HEK293T (cell line): Measurements from ENCODE around the gene CCND2.

Source experiments
- CTCF ChIA-PET: fragments of 350-600 bp; formaldehyde crosslinking; extraction: SDS; loops from one replicate; lab custom pipeline; 2021; ENCODE audit warnings: antibody characterized with exemption, inconsistent platforms; lab: Yijun Ruan, JAX
- POLR2A ChIA-PET: fragments of 350-600 bp; formaldehyde crosslinking; extraction: SDS; loops from one replicate; lab custom pipeline; 2020; ENCODE audit warnings: antibody characterized with exemption, inconsistent platforms; lab: Yijun Ruan, JAX
- DNase-seq: peaks from one replicate; pipeline ENCODE4 v3.0.0; 2012; ENCODE audit warnings: mixed read lengths; ENCODE audit errors: extremely low spot score
- ARNT ChIP-seq: fragments of 450-650 bp; IDR thresholded peaks from 2 replicates; pipeline ENCODE4 v1.6.1; 2017; ENCODE audit warnings: mild to moderate bottlenecking
- BHLHE40 ChIP-seq: fragments of 450-650 bp; IDR thresholded peaks from 2 replicates; pipeline ENCODE4 v1.6.1; 2016; ENCODE audit warnings: mild to moderate bottlenecking, moderate library complexity, borderline replicate concordance
- CTBP1 ChIP-seq: fragments of 450-650 bp; IDR thresholded peaks from 2 replicates; pipeline ENCODE4 v1.6.1; 2016; ENCODE audit warnings: borderline replicate concordance
- ELF4 ChIP-seq: fragments of 450-650 bp; IDR thresholded peaks from 2 replicates; pipeline ENCODE4 v1.6.1; 2017; ENCODE audit warnings: antibody characterized with exemption
- FOXA1 ChIP-seq: fragments of 450-650 bp; IDR thresholded peaks from 2 replicates; pipeline ENCODE4 v1.6.1; 2016; ENCODE audit warnings: mild to moderate bottlenecking
- FOXK2 ChIP-seq: fragments of 450-650 bp; IDR thresholded peaks from 2 replicates; pipeline ENCODE4 v1.6.1; 2016; ENCODE audit warnings: mild to moderate bottlenecking
- FOXM1 ChIP-seq: fragments of 450-650 bp; IDR thresholded peaks from 2 replicates; pipeline ENCODE4 v1.6.1; 2017; ENCODE audit warnings: mild to moderate bottlenecking, borderline replicate concordance
- HDGF ChIP-seq: fragments of 450-650 bp; IDR thresholded peaks from 2 replicates; pipeline ENCODE4 v1.6.1; 2017; ENCODE audit warnings: antibody characterized with exemption, borderline replicate concordance
- L3MBTL2 ChIP-seq: fragments of 450-650 bp; conservative IDR thresholded peaks from 2 replicates; pipeline ENCODE4 v1.6.1; 2016; ENCODE audit warnings: mild to moderate bottlenecking
- LEF1 ChIP-seq: fragments of 450-650 bp; IDR thresholded peaks from 2 replicates; pipeline ENCODE4 v1.6.1; 2017; ENCODE audit warnings: mild to moderate bottlenecking, borderline replicate concordance
- NFRKB ChIP-seq: fragments of 450-650 bp; IDR thresholded peaks from 2 replicates; pipeline ENCODE4 v1.6.1; 2016; ENCODE audit warnings: mild to moderate bottlenecking, moderate library complexity
- SP1 ChIP-seq: fragments of 450-650 bp; IDR thresholded peaks from 2 replicates; pipeline ENCODE4 v1.6.1; 2017
- SUZ12 ChIP-seq: fragments of 450-650 bp; IDR thresholded peaks from 2 replicates; pipeline ENCODE4 v1.6.1; 2016; ENCODE audit warnings: mild to moderate bottlenecking
- TARDBP ChIP-seq: fragments of 450-650 bp; IDR thresholded peaks from 2 replicates; pipeline ENCODE4 v1.6.1; 2016
- ZNF384 ChIP-seq: fragments of 450-650 bp; IDR thresholded peaks from 2 replicates; pipeline ENCODE4 v1.6.1; 2016
- TF ChIP-seq, protein P1 (sequence below): fragments of 450-650 bp; IDR thresholded peaks from 2 replicates; pipeline ENCODE4 v1.6.1; 2016

Gene CCND2

DNA sequence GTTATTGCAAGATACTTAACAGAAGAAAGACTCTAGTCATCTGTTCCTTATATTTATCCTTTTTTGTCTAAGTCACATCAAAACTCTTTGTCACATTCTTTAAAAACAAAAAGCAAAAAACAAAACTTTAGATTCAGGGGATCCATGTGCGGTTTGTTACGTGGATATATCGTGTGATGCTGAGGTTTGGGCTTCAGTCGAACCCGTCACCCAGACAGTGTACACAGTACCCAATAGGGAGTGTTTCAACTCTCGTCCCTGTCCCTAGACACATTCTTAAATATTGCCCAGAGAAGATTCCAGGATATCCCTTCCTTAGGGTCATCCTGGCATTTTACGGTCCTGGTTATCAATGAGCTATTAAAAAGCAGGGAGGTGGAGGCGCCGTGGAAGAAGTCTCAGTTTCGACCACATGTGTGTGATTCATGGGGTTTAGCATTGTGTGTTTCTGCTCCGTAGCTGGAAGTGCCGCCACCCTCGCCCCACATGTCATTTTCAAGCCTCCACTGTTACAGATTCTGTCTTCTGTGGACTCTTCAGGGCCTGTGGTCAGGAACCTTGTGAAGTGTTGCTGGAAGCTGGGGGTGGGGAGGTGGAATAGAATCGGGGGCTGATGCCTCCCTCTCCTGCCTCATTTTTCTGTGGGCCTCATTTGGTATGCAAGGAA, 19.9 kb downstream of the CCND2 start:
- ChIA-PET POLR2A (interaction anchor here (1.3 kb wide), 1 partner anchor 17 kb away, joined by 4 read pairs; no protein-coding TSS in a partner anchor), CTCF (no interaction called here)
- TF ChIP-seq FOXM1 (no peak), CTBP1 (no peak)
- no peak for DNase-seq

DNA sequence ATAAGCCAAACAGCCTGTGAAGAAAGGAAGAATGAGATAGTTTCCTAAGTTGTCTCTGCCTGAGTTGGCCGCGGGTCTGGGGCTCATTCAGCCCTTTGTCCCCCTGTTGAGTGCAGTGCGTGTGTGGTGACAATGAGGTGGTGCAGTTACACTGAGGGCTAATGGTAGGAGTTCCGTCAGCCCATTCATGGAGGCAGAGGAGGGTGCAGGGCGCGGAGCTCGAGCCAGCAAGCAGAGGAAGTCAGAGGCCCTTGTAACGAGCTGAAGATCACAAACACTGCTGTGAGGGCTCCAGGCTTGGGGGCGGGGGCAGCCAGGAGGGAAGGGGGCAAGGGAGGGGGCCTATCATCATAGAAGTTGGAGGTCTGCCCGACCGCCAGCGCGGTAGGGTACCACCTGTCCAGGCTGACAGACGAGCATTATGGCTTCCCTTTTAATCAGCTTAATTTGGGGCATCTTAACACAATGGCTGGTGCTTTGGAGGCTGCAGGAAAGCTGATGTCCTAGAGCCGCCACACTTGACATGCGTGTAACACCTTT, 20.5 kb downstream of the CCND2 start:
- ChIA-PET CTCF (interaction anchor here (1.8 kb wide), 1 partner anchor 13 kb away, joined by 3 read pairs; no protein-coding TSS in a partner anchor), POLR2A (interaction anchor here (1.3 kb wide), 1 partner anchor 17 kb away, joined by 4 read pairs; no protein-coding TSS in a partner anchor)
- no peak for TF ChIP-seq FOXM1
- no peak for TF ChIP-seq BHLHE40
- TF ChIP-seq NFRKB, result no peak
- no peak for TF ChIP-seq ZNF384
- no peak for TF ChIP-seq FOXK2
- TF ChIP-seq, protein P1, sequence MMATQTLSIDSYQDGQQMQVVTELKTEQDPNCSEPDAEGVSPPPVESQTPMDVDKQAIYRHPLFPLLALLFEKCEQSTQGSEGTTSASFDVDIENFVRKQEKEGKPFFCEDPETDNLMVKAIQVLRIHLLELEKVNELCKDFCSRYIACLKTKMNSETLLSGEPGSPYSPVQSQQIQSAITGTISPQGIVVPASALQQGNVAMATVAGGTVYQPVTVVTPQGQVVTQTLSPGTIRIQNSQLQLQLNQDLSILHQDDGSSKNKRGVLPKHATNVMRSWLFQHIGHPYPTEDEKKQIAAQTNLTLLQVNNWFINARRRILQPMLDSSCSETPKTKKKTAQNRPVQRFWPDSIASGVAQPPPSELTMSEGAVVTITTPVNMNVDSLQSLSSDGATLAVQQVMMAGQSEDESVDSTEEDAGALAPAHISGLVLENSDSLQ, result no peak
- no peak for TF ChIP-seq ELF4
- no peak for TF ChIP-seq SP1
- no peak for TF ChIP-seq TARDBP
- TF ChIP-seq CTBP1, result no peak
- TF ChIP-seq HDGF, result no peak
- TF ChIP-seq ARNT, result no peak
- no peak for TF ChIP-seq SUZ12
- no peak for TF ChIP-seq L3MBTL2
- TF ChIP-seq LEF1, result no peak
- no peak for DNase-seq

DNA sequence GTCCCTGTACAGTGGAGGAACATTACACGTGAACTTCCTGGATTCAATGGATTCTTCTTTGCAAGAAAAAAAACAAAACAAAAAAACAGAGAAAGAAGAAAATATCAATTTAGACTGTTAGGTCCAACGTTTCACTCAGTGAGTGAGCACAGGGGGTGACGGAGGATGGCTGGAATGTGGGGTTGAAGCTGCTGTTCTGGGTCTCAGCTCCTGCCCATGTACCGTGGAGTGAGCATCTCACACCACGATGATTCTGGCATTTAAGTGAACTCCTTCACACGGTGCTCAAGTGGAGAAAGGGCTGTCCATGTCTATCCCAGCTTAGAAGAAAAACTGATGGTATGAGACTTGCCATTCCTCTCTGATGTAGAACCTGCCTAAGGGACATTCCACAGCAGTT, 23.2 kb downstream of the CCND2 start:
- ChIA-PET CTCF (no interaction called here), POLR2A (interaction anchor here (0.9 kb wide), 1 partner anchor 8 kb away, joined by 3 read pairs; no protein-coding TSS in a partner anchor)
- DNase-seq, result no peak
- TF ChIP-seq FOXM1 (no peak), LEF1 (no peak), SUZ12 (no peak), NFRKB (no peak), L3MBTL2 (no peak), HDGF (no peak), ZNF384 (no peak), TARDBP (no peak), FOXA1 (no peak), ARNT (no peak), BHLHE40 (no peak), CTBP1 (no peak)
- TF ChIP-seq, protein P1, result no peak

DNA sequence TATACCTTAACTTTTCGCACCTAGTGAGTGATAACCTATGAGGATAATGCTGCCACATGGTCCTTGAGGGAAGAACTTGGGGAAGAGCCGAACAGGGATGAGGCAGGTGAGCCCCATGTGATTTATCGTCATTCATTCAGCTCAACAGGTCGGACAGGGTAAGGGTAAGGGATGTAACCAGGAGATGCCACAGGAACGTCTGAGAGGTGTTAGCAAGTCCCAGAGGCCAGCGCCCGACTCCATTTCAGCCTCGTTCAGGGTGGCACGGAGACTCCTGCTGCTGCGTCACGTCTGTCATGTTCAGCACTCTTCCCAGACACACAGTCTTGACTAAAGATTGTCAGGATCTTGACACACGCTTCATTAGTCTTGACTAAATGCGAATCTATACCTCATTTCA, 24.1 kb downstream of the CCND2 start:
- TF ChIP-seq FOXK2, result no peak
- no peak for TF ChIP-seq SP1
- TF ChIP-seq ARNT, result no peak
- no peak for TF ChIP-seq L3MBTL2
- no peak for TF ChIP-seq LEF1
- TF ChIP-seq FOXA1, result no peak
- no peak for TF ChIP-seq NFRKB
- no peak for TF ChIP-seq ELF4
- no peak for TF ChIP-seq BHLHE40
- TF ChIP-seq, protein P1, result no peak
- TF ChIP-seq TARDBP, result no peak
- no peak for TF ChIP-seq ZNF384
- CTCF ChIA-PET, result no interaction called here
- POLR2A ChIA-PET, result no interaction called here
- DNase-seq, result no peak

- POLR2A ChIA-PET, result no interaction called here
- DNase-seq, result no peak
- CTCF ChIA-PET, result interaction anchor here (0.7 kb wide), 1 partner anchor 170 kb away, joined by 3 read pairs; no protein-coding TSS in a partner anchor
- TF ChIP-seq ELF4 (no peak), ARNT (no peak), ZNF384 (no peak), HDGF (no peak), NFRKB (no peak), CTBP1 (no peak), SP1 (no peak), L3MBTL2 (no peak), LEF1 (no peak), SUZ12 (no peak), BHLHE40 (no peak)
- TF ChIP-seq, protein P1, result no peak
Observed at GRCh38 chr12:4300883-4301282, 27.3 kb downstream of the CCND2 start.

DNA sequence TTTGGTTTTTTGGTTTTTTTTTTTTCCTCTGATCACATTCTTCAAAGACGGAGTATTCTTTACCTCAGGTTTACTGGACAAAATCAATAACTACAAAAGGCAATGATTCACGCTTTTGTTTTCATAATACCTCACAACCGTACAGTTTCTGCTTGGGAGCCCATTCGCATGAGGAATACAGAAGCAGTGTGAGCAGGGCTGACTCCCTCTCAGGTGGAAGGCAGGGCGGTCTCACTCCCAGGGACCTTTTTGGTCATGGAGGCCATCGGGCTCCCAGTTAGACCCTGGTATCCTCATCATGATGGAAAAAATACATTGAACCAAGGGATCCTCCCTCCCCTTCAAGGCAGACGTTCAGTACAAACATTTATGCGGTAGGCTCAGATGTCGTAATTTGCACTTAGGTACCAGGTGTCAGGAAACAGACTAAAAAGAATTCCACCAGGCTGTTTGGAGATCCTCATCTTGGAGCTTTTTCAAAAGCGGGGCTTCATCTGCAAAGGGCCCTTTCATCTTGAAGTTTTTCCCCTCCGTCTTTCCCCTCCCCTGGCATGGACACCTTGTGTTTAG, 28.5 kb downstream of the CCND2 start:
- no peak for TF ChIP-seq HDGF
- TF ChIP-seq CTBP1, result no peak
- TF ChIP-seq, protein P1, result no peak
- no peak for TF ChIP-seq SUZ12
- TF ChIP-seq BHLHE40, result no peak
- TF ChIP-seq ARNT, result no peak
- no peak for TF ChIP-seq LEF1
- no peak for TF ChIP-seq FOXM1
- TF ChIP-seq ELF4, result no peak
- TF ChIP-seq ZNF384, result no peak
- no peak for TF ChIP-seq TARDBP
- no peak for TF ChIP-seq L3MBTL2
- no peak for TF ChIP-seq NFRKB
- no peak for TF ChIP-seq SP1
- TF ChIP-seq FOXK2, result no peak
- ChIA-PET POLR2A (no interaction called here), CTCF (no interaction called here)
- DNase-seq, result no peak
